GM18507 (cell line): ENCODE measurements around the gene ATG14.
"Not testable (repeated sequence)": the region's sequence is repeated elsewhere in the genome, so short reads cannot be mapped to it uniquely, and the experiment has no call there.

Experiments used
- DNase-seq: peaks from one replicate; pipeline ENCODE4 v3.0.0; 2011; ENCODE audit warnings: low read depth; ENCODE audit not compliant: insufficient read length; ENCODE audit errors: extremely low spot score
- FAIRE-seq: peaks from 2 replicates; lab custom pipeline; 2011; peaks lifted over from hg19 to GRCh38; lab: Jason Lieb, UNC

Gene ATG14

GRCh38 chr14:55356913-55357312 lies 54.7 kb downstream of the ATG14 start:
- FAIRE-seq (no peak), DNase-seq (no peak)

GRCh38 chr14:55355922-55356321 lies 55.7 kb downstream of the ATG14 start:
- no peak for FAIRE-seq

GRCh38 chr14:55354500-55354899 lies 57.1 kb downstream of the ATG14 start:
- peak; percentile 73 for FAIRE-seq
- peak; percentile 50 for DNase-seq

More at GRCh38 chr14:55355922-55356321, 55.7 kb downstream of the ATG14 start:
- no peak for DNase-seq

GRCh38 chr14:55353686-55354467 lies 57.8 kb downstream of the ATG14 start:
- DNase-seq (no peak), FAIRE-seq (no peak)

GRCh38 chr14:55352201-55352600 lies 59.4 kb downstream of the ATG14 start:
- FAIRE-seq (no peak), DNase-seq (no peak)

GRCh38 chr14:55351111-55351510 lies 60.5 kb downstream of the ATG14 start:
- DNase-seq = no peak
- no peak for FAIRE-seq

GRCh38 chr14:55350461-55350860 lies 61.2 kb downstream of the ATG14 start:
- no peak for FAIRE-seq
- no peak for DNase-seq

- DNase-seq = no peak
- FAIRE-seq = peak; percentile 65
Measured at GRCh38 chr14:55349565-55349964, 62.1 kb downstream of the ATG14 start.

GRCh38 chr14:55348766-55349453 lies 62.7 kb downstream of the ATG14 start:
- FAIRE-seq = peak; percentile 35
- no peak for DNase-seq

GRCh38 chr14:55347748-55348147 lies 63.9 kb downstream of the ATG14 start:
- FAIRE-seq = no peak
- no peak for DNase-seq

GRCh38 chr14:55347040-55347439 lies 64.6 kb downstream of the ATG14 start:
- DNase-seq (no peak), FAIRE-seq (no peak)

- not testable (repeated sequence) for FAIRE-seq, DNase-seq
Measured at GRCh38 chr14:55344582-55345163, 67.0 kb downstream of the ATG14 start.

- no peak for DNase-seq
- FAIRE-seq = no peak
Measured at GRCh38 chr14:55341781-55342180, 69.8 kb downstream of the ATG14 start.

GRCh38 chr14:55340482-55340881 lies 71.1 kb downstream of the ATG14 start:
- DNase-seq (no peak), FAIRE-seq (no peak)

- FAIRE-seq = peak; percentile 79
- DNase-seq = no peak
Measured at GRCh38 chr14:55339770-55340169, 71.9 kb downstream of the ATG14 start.

GRCh38 chr14:55336691-55337090 lies 74.9 kb downstream of the ATG14 start:
- no peak for DNase-seq
- FAIRE-seq = no peak

GRCh38 chr14:55336162-55336561 lies 75.5 kb downstream of the ATG14 start:
- no peak for FAIRE-seq
- no peak for DNase-seq

GRCh38 chr14:55333711-55334485 lies 77.7 kb downstream of the ATG14 start:
- FAIRE-seq = peak; percentile 68
- DNase-seq = no peak

- peak; percentile 75 for FAIRE-seq
- DNase-seq = no peak
Measured at GRCh38 chr14:55332654-55333570, 78.7 kb downstream of the ATG14 start.
